ENCODE results near the gene TMEM207. TPM values are rescaled to one million over a fixed set of nuclear protein-coding genes. Genes with fewer than 3 reads are reported as not detected.

TMEM207 gene
- total RNA-seq, 2 donors from 2014 or later, result not detected

DNA sequence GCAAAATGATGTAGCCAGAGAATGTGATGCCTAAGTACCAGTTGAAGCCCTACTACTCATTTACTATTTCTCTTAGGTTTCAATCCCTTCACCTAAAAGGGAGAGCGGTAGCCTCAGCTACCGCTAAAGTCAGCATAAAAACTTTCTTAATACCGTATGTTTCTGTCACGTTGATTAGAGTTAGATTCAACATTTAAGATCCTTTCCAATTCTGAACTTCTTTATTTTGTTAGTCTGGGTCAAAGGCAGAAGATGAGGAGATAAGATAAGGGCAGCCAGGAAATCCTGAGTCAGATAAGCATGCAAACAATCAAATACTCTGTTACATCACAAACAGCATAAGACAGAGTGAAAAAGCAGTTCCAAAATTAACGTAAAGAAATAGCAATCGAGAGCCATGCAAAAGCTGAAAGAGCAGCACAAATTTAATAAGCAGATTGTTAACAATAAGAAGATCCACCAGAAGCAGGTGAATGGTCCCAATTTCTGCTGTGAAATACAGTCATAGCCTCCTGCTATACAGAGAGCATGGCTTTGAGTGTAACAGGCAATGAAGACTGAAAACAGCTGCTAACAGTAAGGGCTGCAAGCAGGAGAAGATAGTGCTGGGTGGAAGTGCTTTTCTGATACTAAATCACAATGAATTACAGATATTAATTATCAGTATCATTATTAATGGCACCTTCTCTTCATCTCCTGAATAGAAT, 3.0 kb downstream of the TMEM207 start:
- DNase-seq (ENCODE audit: low spot score), result no peak
- intact Hi-C loops (cut with DNase I), result no loop called here

DNA sequence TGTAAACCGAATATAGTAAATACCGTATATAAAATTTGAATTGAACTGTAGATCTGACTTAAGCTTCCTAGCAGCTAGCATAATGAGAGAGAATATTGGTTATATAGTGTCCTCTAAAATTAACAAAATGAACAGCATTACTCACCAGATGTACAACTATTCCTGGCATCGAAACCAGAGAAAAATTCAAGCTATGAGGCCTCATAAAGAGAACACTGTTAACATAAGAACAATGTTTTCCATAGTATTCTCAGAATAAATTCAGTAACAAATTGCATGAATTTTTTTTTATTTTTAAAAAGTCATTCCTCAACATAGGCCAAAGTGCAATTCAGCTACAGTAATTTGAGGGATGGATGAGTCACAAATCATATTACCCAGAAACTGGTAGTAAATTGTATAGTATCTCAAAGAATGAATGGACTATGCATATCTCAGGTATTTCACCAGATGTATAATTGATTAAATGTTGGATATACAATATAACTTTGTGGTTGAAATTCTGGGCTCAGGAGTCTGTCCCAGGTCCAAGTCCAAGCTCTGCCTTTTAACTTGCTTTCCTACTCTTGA, 5.0 kb downstream of the TMEM207 start:
- intact Hi-C loops (cut with DNase I), result no loop called here
- DNase-seq (ENCODE audit: low spot score), result no peak

- DNase-seq (ENCODE audit: low spot score), result no peak
- intact Hi-C loops (cut with DNase I), result no loop called here
Observed at GRCh38 chr3:190444006-190444405, 5.7 kb downstream of the TMEM207 start.

GRCh38 chr3:190443257-190443656, 6.4 kb downstream of the TMEM207 start:
- intact Hi-C loops (cut with DNase I), result no loop called here
- DNase-seq (ENCODE audit: low spot score), result no peak

DNA sequence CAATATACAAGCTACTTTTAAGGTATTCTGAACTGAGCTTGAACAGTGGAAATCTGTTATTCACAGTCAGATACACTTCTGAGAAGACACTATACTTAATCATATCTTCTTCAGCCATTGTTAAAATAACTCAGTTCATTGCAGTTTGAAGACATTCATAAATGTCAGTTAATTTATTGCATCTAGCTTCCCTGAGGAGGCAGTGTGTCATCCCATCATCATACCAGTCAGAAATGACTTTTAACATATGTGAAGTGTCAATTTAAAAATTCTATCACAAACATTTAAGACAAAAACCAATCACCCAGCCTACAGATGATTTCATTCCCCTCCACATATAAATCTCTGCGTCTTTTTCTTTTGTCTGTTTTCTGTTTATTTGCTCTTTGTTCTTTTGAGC, 7.5 kb downstream of the TMEM207 start:
- intact Hi-C loops (cut with DNase I), result no loop called here
- no peak for DNase-seq (ENCODE audit: low spot score)

DNA sequence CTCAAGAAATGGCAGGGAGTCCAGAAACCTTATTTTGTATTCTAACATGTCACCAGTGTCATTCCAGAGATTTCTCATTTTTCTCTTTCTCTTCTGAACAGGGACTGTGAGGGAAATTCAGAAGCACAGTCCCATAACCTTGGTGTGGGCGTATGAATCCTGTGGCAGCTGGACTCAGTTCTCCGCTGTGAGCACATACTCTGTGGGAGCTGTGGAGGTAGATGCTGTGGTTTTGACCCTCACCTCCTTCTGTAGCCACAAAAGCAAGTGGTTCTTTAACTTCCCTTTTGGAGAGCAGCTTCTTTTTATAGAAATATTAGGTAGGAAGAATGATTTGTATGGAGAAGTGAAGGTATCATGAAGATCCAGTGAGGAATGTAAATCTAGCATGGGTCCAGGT, 13.4 kb downstream of the TMEM207 start:
- intact Hi-C loops (cut with DNase I), result loop anchor here in 1 of 2 donors (5.0 kb wide), 1 partner anchor 501 kb away; no protein-coding TSS in a partner anchor
- no peak for DNase-seq (ENCODE audit: low spot score)

- intact Hi-C loops (cut with DNase I), result loop anchor here in 1 of 2 donors (5.0 kb wide), 1 partner anchor 502 kb away; no protein-coding TSS in a partner anchor
- DNase-seq (ENCODE audit: low spot score), result no peak
Observed at GRCh38 chr3:190435618-190436017, 14.1 kb downstream of the TMEM207 start.

- DNase-seq (ENCODE audit: low spot score), result no peak
- intact Hi-C loops (cut with DNase I), result no loop called here
Observed at GRCh38 chr3:190433626-190434025, 16.1 kb downstream of the TMEM207 start.

GRCh38 chr3:190432216-190432615, 17.5 kb downstream of the TMEM207 start:
- intact Hi-C loops (cut with DNase I), result no loop called here

GRCh38 chr3:190430906-190431305, 18.8 kb downstream of the TMEM207 start:
- no peak for DNase-seq (ENCODE audit: low spot score)
- intact Hi-C loops (cut with DNase I), result no loop called here

More at GRCh38 chr3:190432216-190432615, 17.5 kb downstream of the TMEM207 start:
- no peak for DNase-seq (ENCODE audit: low spot score)

GRCh38 chr3:190429681-190430080, 20.0 kb downstream of the TMEM207 start:
- intact Hi-C loops (cut with DNase I), result loop anchor here in 1 of 2 donors (10.0 kb wide), 1 partner anchor 195 kb away; no protein-coding TSS in a partner anchor

GRCh38 chr3:190426806-190427507, 22.7 kb downstream of the TMEM207 start:
- no peak for DNase-seq (ENCODE audit: low spot score)
- intact Hi-C loops (cut with DNase I), result loop anchor here in 1 of 2 donors (10.0 kb wide), 1 partner anchor 192 kb away; no protein-coding TSS in a partner anchor

More at GRCh38 chr3:190429681-190430080, 20.0 kb downstream of the TMEM207 start:
- no peak for DNase-seq (ENCODE audit: low spot score)

- intact Hi-C loops (cut with DNase I), result loop anchor here in 1 of 2 donors (10.0 kb wide), 1 partner anchor 191 kb away; no protein-coding TSS in a partner anchor
- no peak for DNase-seq (ENCODE audit: low spot score)
Observed at GRCh38 chr3:190425833-190426232, 23.9 kb downstream of the TMEM207 start.

- DNase-seq (ENCODE audit: low spot score), result no peak
- intact Hi-C loops (cut with DNase I), result loop anchor here in 1 of 2 donors (10.0 kb wide), 1 partner anchor 190 kb away; no protein-coding TSS in a partner anchor
Observed at GRCh38 chr3:190424478-190425439, 24.9 kb downstream of the TMEM207 start.

DNA sequence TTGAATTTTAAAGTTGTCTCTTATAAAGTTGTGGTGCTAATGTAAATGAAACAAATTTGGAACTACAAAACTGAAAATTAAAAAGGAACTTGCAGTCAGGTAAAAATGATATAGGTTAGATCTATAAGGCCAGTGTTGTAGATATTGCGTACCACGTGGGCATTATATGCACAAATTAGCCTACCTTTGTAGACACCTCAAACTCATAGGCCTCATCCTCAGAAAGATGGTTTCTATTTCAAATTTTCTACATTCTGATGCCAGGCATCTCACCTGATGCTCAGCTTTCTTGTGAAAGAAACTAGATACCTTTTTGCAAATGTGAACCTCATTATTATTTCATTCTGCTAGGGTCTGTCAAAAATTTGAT, 25.6 kb downstream of the TMEM207 start:
- no peak for DNase-seq (ENCODE audit: low spot score)
- intact Hi-C loops (cut with DNase I), result loop anchor here in 1 of 2 donors (10.0 kb wide), 1 partner anchor 189 kb away; no protein-coding TSS in a partner anchor

GRCh38 chr3:190414297-190414696, 35.4 kb downstream of the TMEM207 start:
- intact Hi-C loops (cut with DNase I), result no loop called here
- DNase-seq (ENCODE audit: low spot score), result no peak

DNA sequence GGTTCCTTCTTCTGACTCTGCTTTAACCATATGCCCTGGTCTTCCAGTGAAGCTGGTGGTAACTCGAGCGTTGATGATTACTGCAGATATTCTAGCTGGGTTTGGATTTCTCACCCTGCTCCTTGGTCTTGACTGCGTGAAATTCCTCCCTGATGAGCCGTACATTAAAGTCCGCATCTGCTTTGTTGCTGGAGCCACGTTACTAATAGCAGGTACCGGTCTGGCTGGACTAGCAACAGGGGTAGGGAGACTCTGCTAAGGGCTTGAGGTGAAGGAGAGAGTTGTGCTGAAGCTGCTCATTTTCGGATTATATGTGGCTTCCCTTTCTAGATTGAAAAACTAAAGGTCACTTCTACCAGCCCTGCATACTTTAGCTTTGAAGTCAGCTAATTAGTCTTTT, 45.0 kb downstream of the TMEM207 start:
- no peak for DNase-seq (ENCODE audit: low spot score)
- intact Hi-C loops (cut with DNase I), result no loop called here

DNA sequence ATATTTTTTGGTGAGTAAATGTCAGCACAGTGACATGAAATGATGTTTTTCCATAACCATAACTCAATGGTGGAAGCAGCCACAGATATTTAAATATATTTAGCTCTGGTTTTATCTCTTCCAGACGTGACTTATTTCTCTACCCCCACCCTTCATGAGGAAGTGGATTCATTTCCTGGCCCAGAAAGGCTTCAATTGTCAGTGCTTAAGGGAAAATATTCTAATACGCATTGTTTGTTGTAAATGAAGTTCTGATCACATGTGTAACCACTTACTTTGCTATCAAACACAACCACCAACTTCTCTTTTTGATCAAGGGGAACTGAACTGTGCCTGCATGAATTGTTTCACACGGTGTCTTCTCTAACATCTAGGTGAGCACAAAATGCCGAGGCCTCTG, 47.7 kb downstream of the TMEM207 start:
- DNase-seq (ENCODE audit: low spot score), result no peak
- intact Hi-C loops (cut with DNase I), result no loop called here

- intact Hi-C loops (cut with DNase I), result no loop called here
- DNase-seq (ENCODE audit: low spot score), result no peak
Observed at GRCh38 chr3:190399677-190400076, 50.0 kb downstream of the TMEM207 start.
